ENCODE data around the gene NHERF1. TPM values are rescaled to one million over a fixed set of nuclear protein-coding genes. Genes with fewer than 3 reads are reported as not detected.

NHERF1 gene
- total RNA-seq, 1 experiment from 2014 or later: 90.8 TPM

DNA sequence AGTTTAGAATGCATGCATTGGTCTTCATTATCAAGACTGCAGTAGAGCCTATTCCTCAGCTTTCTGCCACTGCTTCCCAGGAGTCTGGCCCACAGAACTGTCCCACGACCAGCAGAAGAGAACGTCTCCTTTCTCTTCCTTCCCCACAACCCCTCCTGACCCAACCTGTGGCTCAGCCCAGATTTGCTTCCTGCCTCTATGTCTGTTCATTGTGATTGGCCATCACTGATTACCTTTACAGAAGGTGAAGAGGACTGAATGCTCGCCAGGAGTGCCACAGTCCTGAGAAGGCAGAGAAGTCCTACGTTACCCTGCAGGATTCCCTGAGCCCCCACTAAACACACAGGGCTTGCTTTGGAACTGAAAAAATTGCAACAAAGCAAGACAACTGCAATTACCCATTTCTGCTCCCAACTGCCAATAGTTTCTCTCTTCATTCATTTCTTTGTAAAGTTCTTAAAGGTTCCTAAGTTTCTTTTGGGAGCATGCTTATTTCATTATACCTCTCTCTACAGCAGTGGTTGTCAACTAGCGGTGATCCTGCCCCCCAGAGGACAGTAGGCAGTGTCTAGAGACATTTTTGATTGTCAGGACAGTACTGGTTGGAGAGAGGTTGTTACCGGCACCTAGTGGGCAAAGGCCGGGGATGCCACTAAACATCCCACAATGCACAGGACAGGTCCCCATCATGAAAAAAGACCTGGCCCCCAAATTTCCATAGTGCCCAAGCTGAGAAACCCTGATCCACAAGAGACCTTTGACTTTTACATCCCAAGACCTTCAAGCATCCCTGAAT is 32.2 kb downstream of the NHERF1 start:
- intact Hi-C loops (cut with micrococcal nuclease; ENCODE audit: unreplicated experiment) (no loop called here), in situ Hi-C loops (cut with HindIII; ENCODE audit: low pct_unique_long_range_greater_than_20kb, low sequenced_read_pairs) (no loop called here)
- TF ChIP-seq POLR2AphosphoS5 (IDR thresholded peaks at IDR 0.05; ENCODE audit: low read depth, low read length): no peak
- TF ChIP-seq, protein P1, sequence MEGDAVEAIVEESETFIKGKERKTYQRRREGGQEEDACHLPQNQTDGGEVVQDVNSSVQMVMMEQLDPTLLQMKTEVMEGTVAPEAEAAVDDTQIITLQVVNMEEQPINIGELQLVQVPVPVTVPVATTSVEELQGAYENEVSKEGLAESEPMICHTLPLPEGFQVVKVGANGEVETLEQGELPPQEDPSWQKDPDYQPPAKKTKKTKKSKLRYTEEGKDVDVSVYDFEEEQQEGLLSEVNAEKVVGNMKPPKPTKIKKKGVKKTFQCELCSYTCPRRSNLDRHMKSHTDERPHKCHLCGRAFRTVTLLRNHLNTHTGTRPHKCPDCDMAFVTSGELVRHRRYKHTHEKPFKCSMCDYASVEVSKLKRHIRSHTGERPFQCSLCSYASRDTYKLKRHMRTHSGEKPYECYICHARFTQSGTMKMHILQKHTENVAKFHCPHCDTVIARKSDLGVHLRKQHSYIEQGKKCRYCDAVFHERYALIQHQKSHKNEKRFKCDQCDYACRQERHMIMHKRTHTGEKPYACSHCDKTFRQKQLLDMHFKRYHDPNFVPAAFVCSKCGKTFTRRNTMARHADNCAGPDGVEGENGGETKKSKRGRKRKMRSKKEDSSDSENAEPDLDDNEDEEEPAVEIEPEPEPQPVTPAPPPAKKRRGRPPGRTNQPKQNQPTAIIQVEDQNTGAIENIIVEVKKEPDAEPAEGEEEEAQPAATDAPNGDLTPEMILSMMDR (IDR thresholded peaks at IDR 0.05): peak; percentile 79; the same call in 1 of the 2 replicates
- no peaks in the 10 kb centered on the region for H3K9me3 ChIP-seq (ENCODE audit: control insufficient read depth, insufficient read depth, low read depth, low read length)
- POLR2A ChIA-PET: no interaction called here
- no peak overlapping the region for H3K27ac ChIP-seq (ENCODE audit: low read length)
- DNase-seq (ENCODE audit: low read depth, low spot score) (no peak), ATAC-seq (peak; percentile 64)
- no TSS peak for BruUV-seq (replicated peaks)
- H3K36me3 ChIP-seq (ENCODE audit: control insufficient read depth, insufficient read depth, low read length): peaks cover 3% of the 10 kb centered on the region; the same call in 1 of the 2 replicates
- no peaks in the 10 kb centered on the region for H3K27me3 ChIP-seq (ENCODE audit: control insufficient read depth, insufficient read depth, low read length)
- H3K4me1 ChIP-seq (ENCODE audit: control insufficient read depth, insufficient read depth, low read length): peaks cover 5% of the 10 kb centered on the region; the same call in 1 of the 2 replicates
- no peak overlapping the region for H3K4me3 ChIP-seq (ENCODE audit: low read depth in 2 of 2, low read length in 2 of 2)
- CTCF ChIA-PET: no interaction called here

DNA sequence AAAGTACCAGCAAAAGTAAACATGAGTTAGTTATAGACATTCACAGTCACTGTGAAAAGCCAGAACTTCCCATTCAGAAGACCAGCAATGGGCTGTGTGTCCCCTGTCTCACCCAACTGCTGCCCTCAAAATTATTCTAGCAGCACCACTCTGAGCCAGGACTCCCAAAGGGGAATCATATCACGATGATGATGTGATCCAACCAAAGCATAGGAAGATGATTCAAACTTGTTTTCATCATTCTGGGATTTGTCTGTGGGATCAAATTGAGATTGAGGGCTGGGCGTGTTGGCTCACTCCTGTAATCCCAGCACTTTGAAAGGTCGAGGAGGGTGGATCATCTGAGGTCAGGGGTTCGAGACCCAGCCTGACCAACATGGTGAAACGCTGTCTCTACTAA is 34.1 kb downstream of the NHERF1 start:
- Histone ChIP-seq H3K9me3 (ENCODE audit: control insufficient read depth, insufficient read depth, low read depth, low read length) (no peaks in the 10 kb centered on the region), H3K27ac (ENCODE audit: low read length) (no peak overlapping the region), H3K36me3 (ENCODE audit: control insufficient read depth, insufficient read depth, low read length) (no peaks in the 10 kb centered on the region), H3K4me1 (ENCODE audit: control insufficient read depth, insufficient read depth, low read length) (no peaks in the 10 kb centered on the region), H3K4me3 (ENCODE audit: low read depth in 2 of 2, low read length in 2 of 2) (no peak overlapping the region), H3K27me3 (ENCODE audit: control insufficient read depth, insufficient read depth, low read length) (no peaks in the 10 kb centered on the region)
- no peak for DNase-seq (ENCODE audit: low read depth, low spot score)
- CTCF ChIA-PET: no interaction called here
- intact Hi-C loops (cut with micrococcal nuclease; ENCODE audit: unreplicated experiment): no loop called here
- ATAC-seq: no peak
- TF ChIP-seq TCF7L2 (IDR thresholded peaks at IDR 0.05; ENCODE audit: low read depth, low read length) (no peak), SIN3A (IDR thresholded peaks at IDR 0.05; ENCODE audit: borderline replicate concordance, insufficient read depth, low read depth, low read length) (no peak), POLR2AphosphoS5 (IDR thresholded peaks at IDR 0.05; ENCODE audit: low read depth, low read length) (no peak)
- TF ChIP-seq, protein P1 (IDR thresholded peaks at IDR 0.05): no peak
- TF ChIP-seq, protein P2, sequence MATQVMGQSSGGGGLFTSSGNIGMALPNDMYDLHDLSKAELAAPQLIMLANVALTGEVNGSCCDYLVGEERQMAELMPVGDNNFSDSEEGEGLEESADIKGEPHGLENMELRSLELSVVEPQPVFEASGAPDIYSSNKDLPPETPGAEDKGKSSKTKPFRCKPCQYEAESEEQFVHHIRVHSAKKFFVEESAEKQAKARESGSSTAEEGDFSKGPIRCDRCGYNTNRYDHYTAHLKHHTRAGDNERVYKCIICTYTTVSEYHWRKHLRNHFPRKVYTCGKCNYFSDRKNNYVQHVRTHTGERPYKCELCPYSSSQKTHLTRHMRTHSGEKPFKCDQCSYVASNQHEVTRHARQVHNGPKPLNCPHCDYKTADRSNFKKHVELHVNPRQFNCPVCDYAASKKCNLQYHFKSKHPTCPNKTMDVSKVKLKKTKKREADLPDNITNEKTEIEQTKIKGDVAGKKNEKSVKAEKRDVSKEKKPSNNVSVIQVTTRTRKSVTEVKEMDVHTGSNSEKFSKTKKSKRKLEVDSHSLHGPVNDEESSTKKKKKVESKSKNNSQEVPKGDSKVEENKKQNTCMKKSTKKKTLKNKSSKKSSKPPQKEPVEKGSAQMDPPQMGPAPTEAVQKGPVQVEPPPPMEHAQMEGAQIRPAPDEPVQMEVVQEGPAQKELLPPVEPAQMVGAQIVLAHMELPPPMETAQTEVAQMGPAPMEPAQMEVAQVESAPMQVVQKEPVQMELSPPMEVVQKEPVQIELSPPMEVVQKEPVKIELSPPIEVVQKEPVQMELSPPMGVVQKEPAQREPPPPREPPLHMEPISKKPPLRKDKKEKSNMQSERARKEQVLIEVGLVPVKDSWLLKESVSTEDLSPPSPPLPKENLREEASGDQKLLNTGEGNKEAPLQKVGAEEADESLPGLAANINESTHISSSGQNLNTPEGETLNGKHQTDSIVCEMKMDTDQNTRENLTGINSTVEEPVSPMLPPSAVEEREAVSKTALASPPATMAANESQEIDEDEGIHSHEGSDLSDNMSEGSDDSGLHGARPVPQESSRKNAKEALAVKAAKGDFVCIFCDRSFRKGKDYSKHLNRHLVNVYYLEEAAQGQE (IDR thresholded peaks at IDR 0.05; ENCODE audit: insufficient read depth in 1 of 2, low read depth in 2 of 2, low read length in 1 of 2): no peak
- BruUV-seq (replicated peaks): no TSS peak
- in situ Hi-C loops (cut with HindIII; ENCODE audit: low pct_unique_long_range_greater_than_20kb, low sequenced_read_pairs): no loop called here
- POLR2A ChIA-PET: interaction anchor here (0.6 kb wide), 1 partner anchor 118 kb away, joined by 9 read pairs; no protein-coding TSS in a partner anchor
